Measurements from ENCODE around the gene GNLY.

GNLY gene

GRCh38 chr2:85681372-85681763 lies 12.8 kb upstream of the GNLY start:
- no peak for TF ChIP-seq JUND (IDR thresholded peaks at IDR 0.05; ENCODE audit: low read depth)
- no peak for DNase-seq (ENCODE audit: low read depth in 1 of 2, low spot score in 1 of 2)
- in situ Hi-C loops (cut with HindIII; ENCODE audit: low pct_unique_long_range_greater_than_20kb, low sequenced_read_pairs) = no loop called here

- no peak for TF ChIP-seq JUND (IDR thresholded peaks at IDR 0.05; ENCODE audit: low read depth)
- DNase-seq (ENCODE audit: low read depth in 1 of 2, low spot score in 1 of 2) = no peak
- in situ Hi-C loops (cut with HindIII; ENCODE audit: low pct_unique_long_range_greater_than_20kb, low sequenced_read_pairs) = no loop called here
Observed at GRCh38 chr2:85681776-85682175, 12.4 kb upstream of the GNLY start.

- TF ChIP-seq JUND (IDR thresholded peaks at IDR 0.05; ENCODE audit: low read depth) = no peak
- in situ Hi-C loops (cut with HindIII; ENCODE audit: low pct_unique_long_range_greater_than_20kb, low sequenced_read_pairs) = no loop called here
- no peak for DNase-seq (ENCODE audit: low read depth in 1 of 2, low spot score in 1 of 2)
Observed at GRCh38 chr2:85682378-85682777, 11.8 kb upstream of the GNLY start.

- TF ChIP-seq JUND (IDR thresholded peaks at IDR 0.05; ENCODE audit: low read depth) = no peak
- in situ Hi-C loops (cut with HindIII; ENCODE audit: low pct_unique_long_range_greater_than_20kb, low sequenced_read_pairs) = no loop called here
- no peak for DNase-seq (ENCODE audit: low read depth in 1 of 2, low spot score in 1 of 2)
Observed at GRCh38 chr2:85684380-85684779, 9.8 kb upstream of the GNLY start.

GRCh38 chr2:85684806-85685205 lies 9.4 kb upstream of the GNLY start:
- TF ChIP-seq JUND (IDR thresholded peaks at IDR 0.05; ENCODE audit: low read depth) = no peak
- in situ Hi-C loops (cut with HindIII; ENCODE audit: low pct_unique_long_range_greater_than_20kb, low sequenced_read_pairs) = no loop called here

GRCh38 chr2:85690932-85691331 lies 3.2 kb upstream of the GNLY start:
- no peak for TF ChIP-seq JUND (IDR thresholded peaks at IDR 0.05; ENCODE audit: low read depth)
- DNase-seq (ENCODE audit: low read depth in 1 of 2, low spot score in 1 of 2) = no peak
- in situ Hi-C loops (cut with HindIII; ENCODE audit: low pct_unique_long_range_greater_than_20kb, low sequenced_read_pairs) = no loop called here

More at GRCh38 chr2:85684806-85685205, 9.4 kb upstream of the GNLY start:
- DNase-seq (ENCODE audit: low read depth in 1 of 2, low spot score in 1 of 2) = no peak

GRCh38 chr2:85692039-85692645 lies 2.0 kb upstream of the GNLY start:
- DNase-seq (ENCODE audit: low read depth in 1 of 2, low spot score in 1 of 2) = no peak
- TF ChIP-seq JUND (IDR thresholded peaks at IDR 0.05; ENCODE audit: low read depth) = no peak
- in situ Hi-C loops (cut with HindIII; ENCODE audit: low pct_unique_long_range_greater_than_20kb, low sequenced_read_pairs) = no loop called here

- no peak for DNase-seq (ENCODE audit: low read depth in 1 of 2, low spot score in 1 of 2)
- no peak for TF ChIP-seq JUND (IDR thresholded peaks at IDR 0.05; ENCODE audit: low read depth)
- in situ Hi-C loops (cut with HindIII; ENCODE audit: low pct_unique_long_range_greater_than_20kb, low sequenced_read_pairs) = no loop called here
Observed at GRCh38 chr2:85695121-85695520, 963 bp downstream of the GNLY start.

- in situ Hi-C loops (cut with HindIII; ENCODE audit: low pct_unique_long_range_greater_than_20kb, low sequenced_read_pairs) = no loop called here
- no peak for DNase-seq (ENCODE audit: low read depth in 1 of 2, low spot score in 1 of 2)
- TF ChIP-seq JUND (IDR thresholded peaks at IDR 0.05; ENCODE audit: low read depth) = no peak
Observed at GRCh38 chr2:85695691-85696668, 1.8 kb downstream of the GNLY start.

- TF ChIP-seq JUND (IDR thresholded peaks at IDR 0.05; ENCODE audit: low read depth) = no peak
- DNase-seq (ENCODE audit: low read depth in 1 of 2, low spot score in 1 of 2) = no peak
- in situ Hi-C loops (cut with HindIII; ENCODE audit: low pct_unique_long_range_greater_than_20kb, low sequenced_read_pairs) = no loop called here
Observed at GRCh38 chr2:85697096-85697495, 2.9 kb downstream of the GNLY start.

GRCh38 chr2:85697716-85698115 lies 3.6 kb downstream of the GNLY start:
- in situ Hi-C loops (cut with HindIII; ENCODE audit: low pct_unique_long_range_greater_than_20kb, low sequenced_read_pairs) = no loop called here
- DNase-seq (ENCODE audit: low read depth in 1 of 2, low spot score in 1 of 2) = no peak
- TF ChIP-seq JUND (IDR thresholded peaks at IDR 0.05; ENCODE audit: low read depth) = no peak

- DNase-seq (ENCODE audit: low read depth in 1 of 2, low spot score in 1 of 2) = no peak
- in situ Hi-C loops (cut with HindIII; ENCODE audit: low pct_unique_long_range_greater_than_20kb, low sequenced_read_pairs) = no loop called here
- TF ChIP-seq JUND (IDR thresholded peaks at IDR 0.05; ENCODE audit: low read depth) = no peak
Observed at GRCh38 chr2:85698184-85698879, 4.2 kb downstream of the GNLY start.

- in situ Hi-C loops (cut with HindIII; ENCODE audit: low pct_unique_long_range_greater_than_20kb, low sequenced_read_pairs) = no loop called here
- no peak for TF ChIP-seq JUND (IDR thresholded peaks at IDR 0.05; ENCODE audit: low read depth)
- no peak for DNase-seq (ENCODE audit: low read depth in 1 of 2, low spot score in 1 of 2)
Observed at GRCh38 chr2:85698880-85699254, 4.7 kb downstream of the GNLY start.
